ENCODE measurements around the gene ZNF407. TPM values are rescaled to one million over a fixed set of nuclear protein-coding genes. Genes with fewer than 3 reads are reported as not detected.

ZNF407 gene
- total and polyA plus RNA-seq, 2 donors from 2014 or later, result 2.5 to 17.8 TPM

DNA sequence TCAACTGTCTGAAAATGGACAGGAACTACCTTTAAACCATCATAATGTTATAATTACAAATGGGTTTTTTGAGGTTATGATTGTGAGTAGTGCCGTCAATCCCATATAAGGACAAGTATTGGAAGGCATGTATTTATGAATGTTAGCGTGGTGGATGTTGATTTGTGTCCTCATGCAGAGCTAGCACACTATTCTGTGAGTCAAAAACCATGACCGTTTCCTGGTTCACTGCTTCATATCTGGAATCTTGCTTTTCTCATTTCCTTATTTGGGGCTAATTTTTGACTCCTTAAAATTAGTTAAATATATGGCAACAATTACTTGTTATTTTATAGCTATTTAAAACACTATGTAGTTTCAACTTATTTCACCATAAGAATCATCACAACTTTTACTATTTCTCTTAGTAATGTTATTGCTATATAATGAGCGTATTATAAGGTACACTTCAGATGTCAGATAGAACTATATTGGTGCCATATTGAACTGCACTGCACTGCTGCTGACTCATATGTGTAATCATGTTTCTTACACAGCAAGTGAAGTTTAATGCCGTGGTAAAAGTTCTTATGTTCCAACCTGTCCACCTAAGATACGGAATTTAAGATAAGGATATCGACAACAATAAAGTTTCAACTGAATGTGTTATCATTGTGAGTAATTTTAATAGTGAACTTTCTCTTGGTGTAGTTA, 418.5 kb downstream of the ZNF407 start:
- H3K4me1 ChIP-seq (ENCODE audit: control insufficient read depth in 2 of 3, insufficient read depth in 2 of 3, low read depth in 1 of 3, low read length in 3 of 3), result no peaks in the 10 kb centered on the region
- H3K9ac ChIP-seq (ENCODE audit: low read length in 3 of 3), result no peak overlapping the region
- H3K9me3 ChIP-seq (ENCODE audit: control insufficient read depth in 2 of 3, insufficient read depth in 1 of 3, low read length in 3 of 3), result no peaks in the 10 kb centered on the region
- no peaks in the 10 kb centered on the region for H3K27me3 ChIP-seq (ENCODE audit: control insufficient read depth, insufficient read depth, low read length)
- H3K36me3 ChIP-seq (ENCODE audit: control insufficient read depth in 2 of 3, insufficient read depth in 3 of 3, low read length in 3 of 3), result no peaks in the 10 kb centered on the region
- H3K4me3 ChIP-seq (ENCODE audit: low read length in 3 of 3), result no peak overlapping the region
- TF ChIP-seq, protein P1, sequence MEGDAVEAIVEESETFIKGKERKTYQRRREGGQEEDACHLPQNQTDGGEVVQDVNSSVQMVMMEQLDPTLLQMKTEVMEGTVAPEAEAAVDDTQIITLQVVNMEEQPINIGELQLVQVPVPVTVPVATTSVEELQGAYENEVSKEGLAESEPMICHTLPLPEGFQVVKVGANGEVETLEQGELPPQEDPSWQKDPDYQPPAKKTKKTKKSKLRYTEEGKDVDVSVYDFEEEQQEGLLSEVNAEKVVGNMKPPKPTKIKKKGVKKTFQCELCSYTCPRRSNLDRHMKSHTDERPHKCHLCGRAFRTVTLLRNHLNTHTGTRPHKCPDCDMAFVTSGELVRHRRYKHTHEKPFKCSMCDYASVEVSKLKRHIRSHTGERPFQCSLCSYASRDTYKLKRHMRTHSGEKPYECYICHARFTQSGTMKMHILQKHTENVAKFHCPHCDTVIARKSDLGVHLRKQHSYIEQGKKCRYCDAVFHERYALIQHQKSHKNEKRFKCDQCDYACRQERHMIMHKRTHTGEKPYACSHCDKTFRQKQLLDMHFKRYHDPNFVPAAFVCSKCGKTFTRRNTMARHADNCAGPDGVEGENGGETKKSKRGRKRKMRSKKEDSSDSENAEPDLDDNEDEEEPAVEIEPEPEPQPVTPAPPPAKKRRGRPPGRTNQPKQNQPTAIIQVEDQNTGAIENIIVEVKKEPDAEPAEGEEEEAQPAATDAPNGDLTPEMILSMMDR (IDR thresholded peaks at IDR 0.05; ENCODE audit: borderline replicate concordance, extremely low read depth, insufficient read depth), result no peak
- intact Hi-C loops (cut with DNase I), result no loop called here
- no peak overlapping the region for H3K27ac ChIP-seq (ENCODE audit: low read depth in 2 of 2, low read length in 2 of 2)
- no peak for DNase-seq
- no peak for FAIRE-seq

DNA sequence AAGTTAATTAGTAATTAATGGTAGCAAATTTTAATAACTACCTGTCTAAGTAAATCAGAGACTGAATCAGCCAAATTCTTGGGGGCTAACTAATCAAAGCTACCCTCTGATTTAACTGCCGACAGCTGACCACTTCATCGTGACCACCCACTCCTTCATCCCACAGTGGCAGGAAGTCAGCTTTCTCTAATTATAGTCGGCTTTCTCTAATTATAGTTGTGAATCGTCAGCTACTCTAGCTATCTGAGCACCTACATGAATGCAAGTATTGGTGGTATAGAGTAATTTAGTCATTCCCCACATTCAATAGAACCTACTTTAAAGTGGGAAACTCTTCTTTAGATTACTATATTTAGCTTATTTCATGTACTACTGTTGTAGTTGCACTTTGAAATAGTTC, 425.8 kb downstream of the ZNF407 start:
- Histone ChIP-seq H3K4me1 (ENCODE audit: control insufficient read depth in 2 of 3, insufficient read depth in 2 of 3, low read depth in 1 of 3, low read length in 3 of 3) (no peaks in the 10 kb centered on the region), H3K36me3 (ENCODE audit: control insufficient read depth in 2 of 3, insufficient read depth in 3 of 3, low read length in 3 of 3) (no peaks in the 10 kb centered on the region), H3K9ac (ENCODE audit: low read length in 3 of 3) (no peak overlapping the region), H3K27ac (ENCODE audit: low read depth in 2 of 2, low read length in 2 of 2) (no peak overlapping the region), H3K9me3 (ENCODE audit: control insufficient read depth in 2 of 3, insufficient read depth in 1 of 3, low read length in 3 of 3) (no peaks in the 10 kb centered on the region), H3K4me3 (ENCODE audit: low read length in 3 of 3) (no peak overlapping the region), H3K27me3 (ENCODE audit: control insufficient read depth, insufficient read depth, low read length) (no peaks in the 10 kb centered on the region)
- no peak for DNase-seq
- FAIRE-seq, result no peak
- TF ChIP-seq, protein P1 (IDR thresholded peaks at IDR 0.05; ENCODE audit: borderline replicate concordance, extremely low read depth, insufficient read depth), result no peak
- intact Hi-C loops (cut with DNase I), result no loop called here

DNA sequence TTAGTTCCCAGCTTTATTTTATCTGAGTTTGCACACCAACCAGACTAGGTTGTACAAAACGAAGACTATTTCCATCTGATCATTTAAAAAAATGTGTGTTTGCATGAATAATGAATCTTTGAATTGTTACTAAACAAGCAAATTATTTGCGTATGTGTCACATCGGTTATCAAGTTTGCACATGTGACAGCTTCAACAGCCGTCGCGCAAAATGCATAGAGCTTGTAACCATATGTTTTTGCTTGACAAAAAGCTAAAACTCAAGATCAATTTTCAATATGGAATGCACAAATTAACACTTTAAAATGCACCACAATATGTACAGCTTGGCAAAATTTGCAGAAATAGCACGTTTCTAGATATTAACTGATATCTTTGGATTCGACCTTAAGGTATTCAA, 427.2 kb downstream of the ZNF407 start:
- FAIRE-seq, result no peak

More for the DNA sequence above, 427.2 kb downstream of the ZNF407 start:
- Histone ChIP-seq H3K27ac (ENCODE audit: low read depth in 2 of 2, low read length in 2 of 2) (no peak overlapping the region), H3K9ac (ENCODE audit: low read length in 3 of 3) (no peak overlapping the region), H3K4me1 (ENCODE audit: control insufficient read depth in 2 of 3, insufficient read depth in 2 of 3, low read depth in 1 of 3, low read length in 3 of 3) (no peaks in the 10 kb centered on the region), H3K4me3 (ENCODE audit: low read length in 3 of 3) (no peak overlapping the region), H3K9me3 (ENCODE audit: control insufficient read depth in 2 of 3, insufficient read depth in 1 of 3, low read length in 3 of 3) (no peaks in the 10 kb centered on the region), H3K36me3 (ENCODE audit: control insufficient read depth in 2 of 3, insufficient read depth in 3 of 3, low read length in 3 of 3) (no peaks in the 10 kb centered on the region), H3K27me3 (ENCODE audit: control insufficient read depth, insufficient read depth, low read length) (no peaks in the 10 kb centered on the region)
- TF ChIP-seq, protein P1 (IDR thresholded peaks at IDR 0.05; ENCODE audit: borderline replicate concordance, extremely low read depth, insufficient read depth), result no peak
- intact Hi-C loops (cut with DNase I), result no loop called here
- no peak for DNase-seq
